CD4-positive, alpha-beta T cell treated with Interleukin-2 at 100 ng/mL for 4 hours (primary cell): ENCODE results near the gene DUS1L.

Experiments used
- DNase-seq: peaks from one replicate; pipeline ENCODE4 v3.0.0-alpha.2; 2020; ENCODE audit warnings: low spot score

Gene DUS1L

DNA sequence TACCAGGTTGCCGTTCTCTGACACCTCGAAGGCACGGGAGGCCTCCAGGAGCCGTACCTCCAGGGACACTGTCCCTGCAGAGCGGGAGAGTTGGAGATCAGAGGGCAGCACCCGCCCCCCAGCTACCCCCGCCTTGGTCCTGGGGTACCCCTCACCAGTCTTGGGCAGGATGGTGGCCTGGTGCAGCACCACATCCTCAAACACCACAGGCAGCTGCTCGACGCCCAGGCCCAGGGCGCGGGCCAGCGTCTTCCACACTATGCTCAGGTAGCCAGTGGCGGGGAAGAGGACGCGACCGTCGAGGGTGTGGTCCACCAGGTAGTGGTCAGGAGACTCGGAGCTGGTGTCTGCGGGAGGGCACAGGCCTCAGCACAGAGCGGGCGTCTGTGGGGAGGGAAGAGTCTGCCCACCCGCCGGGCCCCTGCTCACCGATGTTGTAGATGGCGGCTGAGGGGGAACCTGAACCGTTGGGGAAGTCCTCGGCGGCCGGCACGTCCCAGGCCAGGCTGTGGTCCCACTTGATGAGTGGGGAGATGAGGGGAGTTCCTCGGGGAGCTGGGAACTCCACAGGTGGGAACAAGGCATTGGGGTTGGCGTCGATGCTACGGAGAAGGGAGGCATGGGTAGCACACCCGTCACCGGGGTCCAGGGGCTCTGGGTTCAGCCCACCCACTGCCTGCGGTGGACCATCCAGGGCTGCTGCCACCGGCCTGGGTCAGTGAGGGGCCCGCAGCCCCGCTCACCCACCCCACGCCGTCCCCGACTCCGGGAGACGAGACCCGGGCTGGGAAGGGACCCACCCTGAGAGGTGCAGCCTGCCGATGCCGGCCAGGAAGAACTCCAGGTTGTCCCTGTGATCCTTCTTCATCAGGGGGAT, 22.6 kb upstream of the DUS1L start:
- no peak for DNase-seq

DNA sequence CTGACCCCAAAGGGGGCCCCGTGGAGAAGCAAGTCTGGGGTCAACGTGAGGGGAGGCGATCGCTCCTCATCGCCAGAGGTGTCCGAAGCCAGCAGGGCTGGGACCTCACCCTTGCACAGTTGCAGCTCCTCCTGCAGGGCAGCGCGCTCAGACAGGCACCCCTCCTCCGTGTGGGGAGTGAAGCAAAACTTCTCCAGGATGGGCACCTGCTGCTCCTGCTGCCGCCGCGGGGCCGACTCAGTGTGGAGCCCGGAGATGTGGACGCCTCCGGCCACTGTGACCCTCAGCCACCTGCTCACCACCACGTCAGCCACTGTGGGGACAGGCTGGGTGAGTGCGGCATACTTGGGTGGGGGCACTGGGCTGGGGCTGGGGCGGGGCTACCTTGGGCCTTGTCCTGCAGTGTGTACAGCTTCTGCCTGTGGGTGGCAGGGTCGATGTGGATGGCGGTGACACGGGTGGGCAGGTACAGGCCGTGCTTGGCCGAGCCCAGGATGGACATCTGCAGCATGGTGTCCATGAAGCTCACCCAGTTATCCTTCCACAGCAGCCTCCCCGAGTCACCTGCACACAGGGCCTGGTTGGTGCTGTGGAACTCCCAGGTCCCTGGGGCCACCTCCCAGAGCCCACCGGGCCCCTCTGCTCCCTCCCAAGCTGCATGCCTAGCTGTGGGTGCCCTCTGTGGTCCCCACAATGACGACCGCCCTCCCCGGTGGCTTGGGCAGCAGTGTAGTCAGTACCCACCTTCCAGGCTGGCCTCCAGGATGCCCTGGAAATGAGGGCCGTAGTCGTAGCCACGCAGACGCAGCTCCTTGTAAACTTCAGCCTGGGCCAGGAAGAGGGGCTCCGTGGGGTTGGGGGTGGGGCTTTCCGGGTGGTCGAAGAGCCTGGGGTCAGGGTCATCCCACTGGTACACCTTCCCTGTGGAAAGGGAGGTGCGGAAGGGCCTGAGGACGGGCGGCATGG, 21.6 kb upstream of the DUS1L start:
- no peak for DNase-seq

DNA sequence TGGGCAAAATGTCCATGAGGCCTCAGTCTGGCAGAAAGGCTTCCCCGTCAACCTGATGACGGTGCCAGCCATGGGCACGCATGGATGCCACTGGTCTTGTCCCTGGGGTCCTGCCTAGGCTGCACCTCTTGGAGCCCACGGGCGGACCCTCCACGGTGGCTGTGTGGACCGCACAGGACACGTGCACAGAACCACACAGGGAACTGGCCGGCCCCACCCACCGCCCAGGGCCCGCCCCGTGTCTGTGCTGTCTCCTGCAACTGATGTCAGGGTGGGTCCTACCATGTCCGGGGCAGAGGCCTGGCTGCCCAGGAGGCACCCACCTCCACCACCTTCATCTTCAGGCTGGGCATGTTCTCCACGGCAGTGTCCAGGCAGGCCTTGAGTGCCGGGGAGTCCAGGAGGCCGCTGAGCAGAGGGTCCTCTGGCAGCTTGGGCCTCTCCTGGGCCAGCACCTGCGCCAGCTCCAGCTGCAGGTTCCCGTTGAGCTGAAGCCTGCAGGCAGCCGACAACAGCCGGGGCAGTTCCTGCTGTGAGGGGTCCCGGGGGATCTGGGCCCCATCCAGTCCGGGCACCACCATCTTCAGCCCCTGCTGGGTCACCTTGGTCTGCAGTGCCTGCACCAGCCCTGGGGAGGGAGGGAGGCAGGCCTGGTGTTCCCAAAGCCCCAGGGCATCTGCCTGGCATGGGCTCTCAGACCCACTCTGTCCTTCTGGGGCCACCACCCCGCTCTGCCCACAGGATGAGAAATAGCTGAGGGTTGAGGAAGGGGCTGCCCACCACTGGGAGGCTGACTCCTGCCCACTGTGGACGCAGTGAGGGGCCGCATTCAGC, 20.5 kb upstream of the DUS1L start:
- no peak for DNase-seq

DNA sequence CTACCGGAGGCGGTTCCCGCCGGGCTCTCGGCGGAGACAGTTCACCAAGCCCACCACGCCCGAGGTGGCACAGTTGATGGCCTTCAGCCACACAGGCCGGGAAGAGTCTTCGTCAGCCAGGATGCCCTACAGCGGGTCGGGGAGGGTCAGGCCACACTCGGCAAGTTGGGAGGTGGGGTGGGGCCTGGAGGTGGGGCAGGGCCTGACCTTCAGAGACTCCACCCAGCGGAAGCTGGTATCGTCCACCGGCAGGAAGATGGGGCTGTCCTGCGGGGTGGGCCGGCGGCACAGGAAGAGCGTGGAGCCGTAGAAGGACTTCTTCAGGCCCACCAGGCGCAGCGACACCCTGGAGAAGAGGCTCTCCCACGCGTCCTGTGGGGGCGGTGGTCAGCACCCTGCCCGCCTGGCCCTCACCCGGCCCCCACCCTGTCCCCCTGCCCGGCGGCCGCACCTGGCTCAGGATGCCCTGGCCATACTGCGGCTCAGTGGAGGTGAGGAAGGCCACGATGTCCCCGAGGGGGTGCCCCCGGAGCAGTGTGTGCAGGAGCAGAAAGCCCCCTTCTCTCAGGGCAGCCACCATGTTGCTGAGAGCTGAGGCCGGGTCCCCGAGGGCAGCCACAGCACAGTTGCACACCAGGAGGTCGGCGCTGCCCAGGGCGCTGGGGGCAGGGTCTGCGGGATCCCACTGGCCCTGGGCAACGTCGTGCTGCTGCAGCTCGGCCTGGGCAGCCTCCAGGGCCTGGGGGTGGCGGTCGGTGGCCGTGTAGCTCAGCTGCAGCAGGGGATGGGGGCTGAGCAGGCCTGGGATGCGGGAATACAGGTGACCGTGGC, 19.6 kb upstream of the DUS1L start:
- no peak for DNase-seq

DNA sequence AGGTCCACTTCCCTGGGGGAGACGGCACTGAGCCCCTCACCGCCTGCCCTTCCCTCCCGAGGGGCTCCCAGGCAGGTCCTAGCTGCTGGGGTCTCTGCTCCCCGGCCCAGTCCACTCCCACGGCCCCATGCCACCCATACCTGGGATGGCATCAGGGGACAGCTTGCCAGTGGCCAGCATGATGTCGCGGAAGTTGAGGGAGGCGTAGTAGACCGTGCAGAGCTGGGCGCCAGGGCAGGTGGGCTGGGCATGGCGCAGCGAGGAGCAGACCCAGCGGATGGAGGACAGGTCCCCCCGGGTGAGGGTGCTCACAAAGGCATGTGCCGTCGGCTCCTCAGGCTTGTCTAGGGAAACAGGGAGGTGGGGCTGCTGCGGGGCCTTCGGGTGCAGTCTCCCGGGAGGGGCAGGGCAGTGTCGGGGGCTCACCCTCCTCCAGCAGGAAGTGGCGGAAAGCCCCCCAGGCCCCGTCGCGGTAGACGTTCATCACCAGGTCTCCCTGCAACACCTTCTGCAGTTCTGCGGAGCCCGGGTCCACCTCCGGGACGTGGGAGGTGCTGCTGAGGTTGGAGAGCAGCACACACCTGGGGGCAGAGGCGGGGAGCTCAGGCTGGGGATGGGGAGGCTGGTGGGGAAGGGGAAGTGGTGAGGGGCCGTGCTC, 18.9 kb upstream of the DUS1L start:
- no peak for DNase-seq

DNA sequence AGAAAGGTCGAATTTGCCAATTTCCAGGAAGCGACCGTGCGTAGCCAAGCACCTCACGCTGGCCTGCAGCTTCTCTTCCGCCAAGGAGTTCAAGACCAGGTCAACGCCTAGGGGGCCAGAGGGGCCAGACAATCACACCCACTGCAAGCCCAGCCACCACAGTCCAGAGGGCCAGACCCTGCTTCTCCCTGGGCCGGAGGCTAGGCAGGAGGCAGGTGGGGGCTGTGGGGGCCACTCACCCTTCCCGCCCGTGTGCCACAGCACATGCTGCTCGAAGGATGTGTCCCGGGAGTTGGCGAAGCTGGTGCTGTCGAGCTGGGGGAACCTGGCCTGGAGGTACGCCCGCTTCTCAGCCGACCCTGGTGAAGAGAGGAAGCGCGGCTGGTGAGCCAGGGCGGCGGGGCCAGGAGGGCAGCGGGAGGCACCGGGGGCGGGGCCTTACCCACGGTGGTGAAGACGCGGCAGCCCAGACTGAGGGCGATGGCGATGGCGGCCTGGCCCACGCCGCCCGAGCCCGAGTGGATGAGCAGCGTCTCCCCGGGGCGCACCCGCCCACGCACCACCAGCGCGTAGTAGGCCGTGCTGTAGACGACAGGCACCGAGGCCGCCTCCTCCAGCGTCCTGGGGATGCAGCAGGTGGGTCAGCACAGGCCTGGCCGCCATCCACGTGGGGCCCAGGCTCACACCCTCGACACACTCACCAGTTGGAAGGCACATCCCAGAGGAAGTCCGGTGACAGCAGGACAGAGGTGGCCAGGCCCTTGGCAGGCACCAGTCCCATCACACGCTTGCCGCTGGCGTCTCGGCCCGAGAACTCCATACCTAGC, 18.1 kb upstream of the DUS1L start:
- DNase-seq, result no peak

DNA sequence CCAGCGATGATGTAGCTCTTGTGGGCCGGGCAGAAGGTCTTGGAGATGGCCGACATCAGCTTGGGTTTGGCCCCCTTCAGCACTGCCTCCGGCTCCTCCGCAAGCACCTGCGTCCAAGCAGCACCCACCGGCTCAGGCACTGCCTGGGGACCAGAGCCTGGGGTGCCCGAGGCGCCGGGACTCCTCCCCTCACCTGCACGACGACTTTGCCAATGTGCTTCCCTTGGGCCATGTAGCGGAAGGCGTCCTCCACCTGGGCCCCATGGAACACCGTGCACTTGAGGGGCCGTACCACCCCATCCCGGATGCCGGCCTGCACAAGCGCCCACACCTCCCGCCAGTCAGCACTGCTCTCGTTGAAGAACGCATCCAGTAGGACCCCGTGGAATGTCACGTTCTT, 17.4 kb upstream of the DUS1L start:
- no peak for DNase-seq

DNA sequence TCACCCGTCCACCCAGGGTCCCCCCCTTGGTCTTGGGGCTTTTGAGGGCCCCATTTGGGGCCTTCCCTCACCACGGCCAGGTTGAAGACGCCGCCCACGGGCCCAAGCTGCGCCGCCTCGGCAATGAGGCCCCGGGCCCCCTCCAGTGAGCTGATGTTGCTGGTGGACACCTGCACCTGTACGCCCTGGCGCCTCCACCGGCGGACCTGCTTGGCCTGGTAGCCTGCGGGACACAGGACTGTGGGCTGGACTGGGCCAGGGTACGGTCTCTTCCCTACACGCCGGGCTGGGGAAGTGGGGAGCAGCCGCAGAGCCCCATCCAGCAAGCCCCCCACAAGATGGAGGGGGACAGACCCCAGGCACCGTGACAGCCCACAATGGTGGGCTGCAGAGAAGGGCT, 16.9 kb upstream of the DUS1L start:
- no peak for DNase-seq

DNA sequence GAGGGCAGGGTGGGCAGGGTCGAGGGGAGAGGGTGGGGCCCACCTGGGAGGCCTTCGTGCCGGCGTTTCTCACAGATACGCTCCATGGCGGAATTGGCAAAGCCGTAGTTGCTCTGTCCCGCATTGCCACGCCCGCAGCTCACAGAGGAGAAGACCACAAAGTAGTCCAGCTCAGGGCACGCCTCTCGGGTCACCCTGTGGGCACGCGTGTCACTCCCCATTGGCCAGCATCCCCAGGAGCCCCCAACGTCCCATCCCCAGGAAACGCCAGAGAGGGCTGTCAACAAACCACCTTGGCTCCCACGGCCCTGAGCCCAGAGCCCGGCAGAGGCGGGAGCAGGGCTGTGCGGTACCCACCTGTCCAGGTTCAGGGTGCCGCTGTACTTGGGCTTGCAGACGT, 16.4 kb upstream of the DUS1L start:
- DNase-seq, result no peak

DNA sequence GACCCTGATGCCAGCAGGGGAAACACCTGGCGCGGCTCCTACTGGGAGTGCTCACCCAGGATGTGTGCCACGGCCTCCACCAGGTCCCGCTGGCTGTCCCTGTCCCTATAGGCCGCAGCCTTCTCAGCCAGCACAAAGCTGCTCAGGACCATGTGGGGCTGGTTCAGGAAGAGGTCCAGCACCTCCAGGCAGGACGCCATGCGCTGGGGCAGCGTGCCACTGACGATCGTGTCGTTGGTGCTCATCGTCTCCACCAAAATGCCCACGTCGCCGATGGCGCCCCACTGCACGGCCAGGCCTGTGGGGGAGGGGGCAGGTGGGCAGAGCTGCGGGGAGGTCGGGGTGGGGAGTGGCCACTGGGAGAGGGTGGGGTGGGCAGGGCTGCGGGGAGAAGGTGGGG, 15.9 kb upstream of the DUS1L start:
- no peak for DNase-seq

DNA sequence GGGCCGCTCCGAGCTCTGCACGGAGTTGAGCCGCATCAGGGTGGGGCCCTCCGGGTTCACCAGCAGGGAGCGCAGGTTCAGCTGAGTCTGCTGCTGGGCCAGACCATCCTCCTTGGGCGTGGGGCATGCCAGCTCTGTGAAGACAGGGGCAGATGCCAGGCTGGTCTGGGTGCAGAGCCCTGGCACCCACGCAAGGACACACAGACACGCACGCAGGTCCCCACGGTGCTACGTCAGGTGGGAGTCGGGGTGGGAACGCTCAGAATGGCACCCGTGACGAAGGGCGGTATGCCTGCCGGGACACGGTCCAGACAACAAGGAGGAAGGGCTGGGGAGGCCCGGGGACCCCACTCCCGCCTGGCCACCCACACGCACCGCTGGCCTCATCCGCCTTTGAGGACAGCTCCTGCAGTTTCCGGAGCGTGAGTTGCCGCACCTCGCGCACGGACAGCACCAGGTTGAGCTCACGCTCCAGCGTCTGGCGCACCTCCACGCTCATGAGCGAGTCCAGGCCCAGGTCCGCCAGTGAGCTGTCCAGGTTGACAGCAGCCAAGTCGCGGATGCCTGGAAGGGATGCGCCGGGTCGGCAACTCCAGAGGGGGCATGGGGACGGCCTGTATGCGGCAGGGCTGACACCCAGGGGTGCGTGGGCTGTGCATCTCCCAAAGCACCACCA, 15.3 kb upstream of the DUS1L start:
- no peak for DNase-seq

DNA sequence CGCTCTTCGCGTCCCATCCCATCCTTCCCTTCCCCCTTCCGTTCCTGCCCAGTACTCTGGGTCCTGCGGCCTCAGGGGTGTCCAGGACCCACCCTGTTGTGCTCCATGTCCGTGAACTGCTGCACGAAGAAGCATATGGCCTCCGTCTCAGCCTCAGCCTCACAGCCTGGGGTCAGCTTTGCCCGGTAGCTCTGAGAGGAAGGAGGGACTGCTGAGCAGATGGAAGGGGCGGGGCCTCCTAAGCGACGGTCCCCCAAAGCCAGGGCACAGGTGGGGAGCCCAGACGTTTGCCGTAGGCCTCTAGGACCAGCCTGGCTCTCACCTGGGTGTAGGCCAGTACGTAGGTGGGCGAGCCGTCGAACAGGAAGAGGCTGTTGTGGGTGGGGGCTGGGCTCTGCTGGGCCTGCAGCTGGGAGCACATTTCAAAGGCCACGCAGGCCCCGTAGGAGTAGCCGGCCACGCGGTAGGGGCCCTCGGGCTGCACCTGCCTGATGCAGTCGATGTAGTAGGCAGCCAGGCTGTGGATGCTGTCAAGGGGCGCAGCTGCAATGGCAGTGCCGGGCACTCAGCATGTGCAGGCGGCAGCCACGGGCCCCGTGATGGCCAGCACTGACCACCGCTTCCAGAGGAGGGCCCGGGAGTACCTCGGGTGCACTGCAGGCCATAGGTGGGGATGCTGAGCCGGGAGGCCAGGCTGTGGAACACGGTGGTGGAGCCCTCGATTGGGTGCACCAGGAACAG, 14.6 kb upstream of the DUS1L start:
- DNase-seq, result no peak

DNA sequence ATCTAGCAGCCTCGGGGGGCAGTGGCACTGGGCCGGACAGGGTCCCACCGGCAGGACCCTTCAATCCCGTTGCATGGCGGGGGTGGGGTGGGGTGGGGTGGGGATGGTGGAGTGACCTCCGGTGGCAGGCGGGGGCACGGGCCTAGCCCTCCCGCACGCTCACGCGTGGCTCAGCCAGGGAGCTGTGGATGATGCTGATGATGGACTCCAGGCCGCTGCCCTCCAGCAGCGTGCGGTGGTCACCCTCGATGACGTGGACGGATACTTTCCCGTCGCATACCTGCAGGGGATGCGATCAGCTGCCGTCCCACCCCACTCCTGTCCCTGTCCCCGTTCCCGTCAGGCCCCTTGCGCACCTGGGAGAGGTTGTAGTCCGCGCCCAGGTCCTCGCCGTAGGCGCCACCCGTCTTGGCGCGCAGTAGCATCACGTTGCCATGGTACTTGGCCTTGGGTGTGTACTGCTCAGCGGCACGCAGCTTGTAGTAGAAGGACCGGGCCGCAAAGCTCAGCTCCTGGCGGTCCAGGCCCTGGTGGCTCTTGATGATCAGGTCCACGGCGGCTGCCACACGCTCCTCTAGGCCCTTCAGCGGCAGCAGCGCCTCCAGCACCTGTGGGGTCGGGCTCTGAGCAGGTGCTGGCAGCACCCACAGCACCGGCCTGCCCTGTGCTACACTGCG, 13.5 kb upstream of the DUS1L start:
- DNase-seq, result no peak

DNA sequence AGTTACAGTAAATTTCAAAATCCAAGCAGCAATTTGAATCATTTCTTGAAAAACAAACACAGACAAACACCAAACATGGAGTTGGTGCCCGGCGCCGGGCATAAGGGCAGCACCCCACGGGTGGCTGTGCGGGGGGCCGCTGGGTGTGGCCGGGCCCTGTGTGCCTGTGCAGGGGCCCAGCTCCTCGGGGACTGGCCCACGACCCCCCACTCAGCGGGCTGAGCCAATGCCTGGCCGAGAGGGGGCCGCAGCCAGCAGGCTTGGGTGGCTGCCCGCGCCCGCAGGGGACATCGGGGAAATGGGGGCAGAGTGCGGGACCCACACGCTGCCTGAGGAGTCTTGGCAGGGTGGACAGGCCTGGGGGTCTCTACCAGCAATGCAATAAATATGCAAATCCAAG, 12.8 kb upstream of the DUS1L start:
- DNase-seq, result no peak

DNA sequence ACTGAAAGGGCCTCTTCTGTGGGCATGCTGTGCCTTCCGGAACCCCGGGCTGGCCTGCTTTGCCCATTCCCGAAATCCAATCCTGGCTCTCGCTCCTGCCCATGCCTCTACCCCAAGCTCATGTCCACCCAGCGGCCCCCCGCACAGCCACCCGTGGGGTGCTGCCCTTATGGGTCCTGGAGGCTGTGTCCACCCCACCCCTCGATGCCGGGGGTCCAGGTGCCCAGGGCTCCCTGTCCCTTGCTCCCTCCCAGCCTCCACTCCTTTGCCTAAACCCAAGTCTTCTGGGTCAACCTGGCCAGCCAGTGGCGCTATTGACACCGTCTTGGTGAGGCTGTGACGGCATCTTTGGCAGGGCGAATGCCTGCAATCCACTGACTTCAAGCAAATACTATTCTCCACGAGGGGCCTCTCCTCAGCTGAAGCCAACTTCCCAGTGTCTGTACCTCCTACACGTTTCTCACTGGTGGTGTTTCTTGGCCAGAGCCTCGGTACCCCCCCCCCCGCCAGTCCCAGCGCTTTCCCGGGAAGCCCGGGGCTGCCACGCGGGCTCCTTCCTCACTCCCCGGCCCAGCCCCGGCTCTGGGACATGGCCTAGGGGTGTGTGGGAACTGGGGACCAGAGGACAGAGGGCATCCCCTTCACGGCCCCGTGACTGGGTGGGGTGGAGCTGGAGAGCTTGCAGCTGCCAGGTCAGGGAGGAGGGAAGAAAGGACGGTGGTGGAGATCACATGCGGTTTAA, 12.2 kb upstream of the DUS1L start:
- no peak for DNase-seq

DNA sequence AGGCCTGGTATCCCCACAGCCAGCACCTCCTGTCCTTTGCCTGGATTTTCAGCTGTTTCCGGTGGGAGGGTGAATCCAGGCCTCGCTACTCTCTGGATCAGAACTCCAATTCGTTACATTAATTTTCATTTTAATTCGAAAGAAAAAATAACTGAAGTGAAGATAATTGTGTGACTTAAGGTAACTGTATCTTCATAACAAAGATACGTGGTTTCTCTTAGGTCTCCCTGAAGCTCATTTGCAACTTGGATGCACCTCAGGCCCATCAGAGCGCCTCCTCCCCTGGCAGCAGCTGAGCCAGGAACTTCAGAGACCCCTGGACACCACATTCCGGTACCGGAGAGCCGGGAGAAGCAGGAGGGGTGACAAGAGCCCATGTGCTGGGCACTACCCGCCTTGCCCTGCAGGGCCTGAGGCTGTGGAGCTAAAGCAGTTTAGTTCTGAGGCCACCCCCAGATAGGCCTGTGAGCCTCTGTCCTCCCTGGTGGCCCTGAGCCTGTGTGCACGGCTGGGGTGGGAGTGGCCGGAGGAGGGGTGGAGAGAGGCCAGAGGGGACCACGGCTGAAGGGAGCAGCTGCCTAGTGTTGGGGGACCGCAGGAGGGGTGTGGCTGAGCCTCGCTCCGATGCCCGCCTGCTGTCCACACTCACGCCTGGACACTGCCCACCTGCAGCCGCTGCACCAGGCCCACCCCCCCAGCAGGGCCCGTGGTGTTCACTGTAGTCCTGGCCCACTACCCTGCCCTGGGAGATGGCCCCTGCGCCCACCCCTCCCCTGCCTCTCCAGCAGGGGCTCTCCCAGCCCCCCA, 11.4 kb upstream of the DUS1L start:
- DNase-seq, result no peak
